ENCODE measurements around the gene FAM174B. TPM values are rescaled to one million over a fixed set of nuclear protein-coding genes. Genes with fewer than 3 reads are reported as not detected.

The FAM174B gene
- polyA plus RNA-seq, 4 donors: 32.0 to 45.7 (median 34.1) TPM

GRCh38 chr15:92643849-92644815 is 11.4 kb downstream of the FAM174B start:
- no peak for DNase-seq (ENCODE audit: low read depth in 4 of 4, low spot score in 2 of 4)

- no peak for DNase-seq (ENCODE audit: low read depth in 4 of 4, low spot score in 2 of 4)
Observed at GRCh38 chr15:92638709-92639365, 16.7 kb downstream of the FAM174B start.

- no peak for DNase-seq (ENCODE audit: low read depth in 4 of 4, low spot score in 2 of 4)
Observed at GRCh38 chr15:92638291-92638708, 17.3 kb downstream of the FAM174B start.

- no peak for DNase-seq (ENCODE audit: low read depth in 4 of 4, low spot score in 2 of 4)
Observed at GRCh38 chr15:92637626-92638025, 17.9 kb downstream of the FAM174B start.

GRCh38 chr15:92636908-92637481 is 18.6 kb downstream of the FAM174B start:
- DNase-seq (ENCODE audit: low read depth in 4 of 4, low spot score in 2 of 4): no peak

GRCh38 chr15:92636401-92636907 is 19.1 kb downstream of the FAM174B start:
- DNase-seq (ENCODE audit: low read depth in 4 of 4, low spot score in 2 of 4): no peak

- no peak for DNase-seq (ENCODE audit: low read depth in 4 of 4, low spot score in 2 of 4)
Observed at GRCh38 chr15:92634671-92635201, 20.8 kb downstream of the FAM174B start.

GRCh38 chr15:92634060-92634459 is 21.5 kb downstream of the FAM174B start:
- no peak for DNase-seq (ENCODE audit: low read depth in 4 of 4, low spot score in 2 of 4)

GRCh38 chr15:92633418-92633817 is 22.2 kb downstream of the FAM174B start:
- DNase-seq (ENCODE audit: low read depth in 4 of 4, low spot score in 2 of 4): no peak

GRCh38 chr15:92633001-92633400 is 22.6 kb downstream of the FAM174B start:
- DNase-seq (ENCODE audit: low read depth in 4 of 4, low spot score in 2 of 4): no peak

GRCh38 chr15:92631721-92632120 is 23.9 kb downstream of the FAM174B start:
- DNase-seq (ENCODE audit: low read depth in 4 of 4, low spot score in 2 of 4): no peak

GRCh38 chr15:92629975-92630626 is 25.5 kb downstream of the FAM174B start:
- no peak for DNase-seq (ENCODE audit: low read depth in 4 of 4, low spot score in 2 of 4)

GRCh38 chr15:92629276-92629974 is 26.1 kb downstream of the FAM174B start:
- no peak for DNase-seq (ENCODE audit: low read depth in 4 of 4, low spot score in 2 of 4)

- DNase-seq (ENCODE audit: low read depth in 4 of 4, low spot score in 2 of 4): no peak
Observed at GRCh38 chr15:92627014-92627413, 28.6 kb downstream of the FAM174B start.

GRCh38 chr15:92625251-92625980 is 30.2 kb downstream of the FAM174B start:
- no peak for DNase-seq (ENCODE audit: low read depth in 4 of 4, low spot score in 2 of 4)

GRCh38 chr15:92624401-92624991 is 31.1 kb downstream of the FAM174B start:
- no peak for DNase-seq (ENCODE audit: low read depth in 4 of 4, low spot score in 2 of 4)

GRCh38 chr15:92623435-92623834 is 32.1 kb downstream of the FAM174B start:
- no peak for DNase-seq (ENCODE audit: low read depth in 4 of 4, low spot score in 2 of 4)

GRCh38 chr15:92621972-92622533 is 33.5 kb downstream of the FAM174B start:
- no peak for DNase-seq (ENCODE audit: low read depth in 4 of 4, low spot score in 2 of 4)

Data from left renal cortex interstitium (tissue), 4 donors.